Measurements from ENCODE around the gene RPA3.

DNA sequence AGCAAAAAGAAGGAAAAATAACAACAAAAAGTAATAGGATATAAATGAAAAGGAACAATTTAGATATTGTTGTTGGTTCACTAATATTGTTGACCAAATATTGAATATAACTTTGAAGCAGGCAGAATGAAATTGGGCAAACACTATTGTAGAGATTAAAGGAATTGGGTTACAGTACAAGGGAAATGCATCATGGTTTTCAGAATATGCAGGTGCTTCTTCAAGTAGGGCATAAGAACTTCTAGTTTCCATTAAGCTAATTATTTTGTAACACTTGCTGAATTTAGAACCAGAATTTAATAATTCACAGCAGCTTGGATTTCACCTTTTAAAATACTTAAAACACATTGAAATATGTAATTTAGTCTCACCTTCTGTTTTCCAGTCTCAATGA lies 36.5 kb downstream of the RPA3 start:
- TF ChIP-seq POLR2A (IDR thresholded peaks at IDR 0.05; ENCODE audit: low read length) (no peak), GATA1 (IDR thresholded peaks at IDR 0.05; ENCODE audit: low read depth, low read length) (no peak)
